Measurements from ENCODE around the gene IRF9.

GRCh38 chr14:24151404-24152080 is 9.5 kb upstream of the IRF9 start:
- TF ChIP-seq ZNF701 (tag by site-specific recombination; IDR thresholded peaks at IDR 0.05): no peak
- TF ChIP-seq, protein P1, sequence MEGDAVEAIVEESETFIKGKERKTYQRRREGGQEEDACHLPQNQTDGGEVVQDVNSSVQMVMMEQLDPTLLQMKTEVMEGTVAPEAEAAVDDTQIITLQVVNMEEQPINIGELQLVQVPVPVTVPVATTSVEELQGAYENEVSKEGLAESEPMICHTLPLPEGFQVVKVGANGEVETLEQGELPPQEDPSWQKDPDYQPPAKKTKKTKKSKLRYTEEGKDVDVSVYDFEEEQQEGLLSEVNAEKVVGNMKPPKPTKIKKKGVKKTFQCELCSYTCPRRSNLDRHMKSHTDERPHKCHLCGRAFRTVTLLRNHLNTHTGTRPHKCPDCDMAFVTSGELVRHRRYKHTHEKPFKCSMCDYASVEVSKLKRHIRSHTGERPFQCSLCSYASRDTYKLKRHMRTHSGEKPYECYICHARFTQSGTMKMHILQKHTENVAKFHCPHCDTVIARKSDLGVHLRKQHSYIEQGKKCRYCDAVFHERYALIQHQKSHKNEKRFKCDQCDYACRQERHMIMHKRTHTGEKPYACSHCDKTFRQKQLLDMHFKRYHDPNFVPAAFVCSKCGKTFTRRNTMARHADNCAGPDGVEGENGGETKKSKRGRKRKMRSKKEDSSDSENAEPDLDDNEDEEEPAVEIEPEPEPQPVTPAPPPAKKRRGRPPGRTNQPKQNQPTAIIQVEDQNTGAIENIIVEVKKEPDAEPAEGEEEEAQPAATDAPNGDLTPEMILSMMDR (tag by site-specific recombination; IDR thresholded peaks at IDR 0.05): no peak
- no peak for TF ChIP-seq HOXA7 (CRISPR knock-in tag; IDR thresholded peaks at IDR 0.05; ENCODE audit: borderline replicate concordance)
- TF ChIP-seq ZNF792 (tag by site-specific recombination; IDR thresholded peaks at IDR 0.05): no peak
- no peak for TF ChIP-seq YY1 (tag by site-specific recombination; IDR thresholded peaks at IDR 0.05)
- no peak for TF ChIP-seq ZNF37A (tag by site-specific recombination; IDR thresholded peaks at IDR 0.05)
- TF ChIP-seq WT1 (tag by site-specific recombination; IDR thresholded peaks at IDR 0.05): no peak
- TF ChIP-seq, protein P2, sequence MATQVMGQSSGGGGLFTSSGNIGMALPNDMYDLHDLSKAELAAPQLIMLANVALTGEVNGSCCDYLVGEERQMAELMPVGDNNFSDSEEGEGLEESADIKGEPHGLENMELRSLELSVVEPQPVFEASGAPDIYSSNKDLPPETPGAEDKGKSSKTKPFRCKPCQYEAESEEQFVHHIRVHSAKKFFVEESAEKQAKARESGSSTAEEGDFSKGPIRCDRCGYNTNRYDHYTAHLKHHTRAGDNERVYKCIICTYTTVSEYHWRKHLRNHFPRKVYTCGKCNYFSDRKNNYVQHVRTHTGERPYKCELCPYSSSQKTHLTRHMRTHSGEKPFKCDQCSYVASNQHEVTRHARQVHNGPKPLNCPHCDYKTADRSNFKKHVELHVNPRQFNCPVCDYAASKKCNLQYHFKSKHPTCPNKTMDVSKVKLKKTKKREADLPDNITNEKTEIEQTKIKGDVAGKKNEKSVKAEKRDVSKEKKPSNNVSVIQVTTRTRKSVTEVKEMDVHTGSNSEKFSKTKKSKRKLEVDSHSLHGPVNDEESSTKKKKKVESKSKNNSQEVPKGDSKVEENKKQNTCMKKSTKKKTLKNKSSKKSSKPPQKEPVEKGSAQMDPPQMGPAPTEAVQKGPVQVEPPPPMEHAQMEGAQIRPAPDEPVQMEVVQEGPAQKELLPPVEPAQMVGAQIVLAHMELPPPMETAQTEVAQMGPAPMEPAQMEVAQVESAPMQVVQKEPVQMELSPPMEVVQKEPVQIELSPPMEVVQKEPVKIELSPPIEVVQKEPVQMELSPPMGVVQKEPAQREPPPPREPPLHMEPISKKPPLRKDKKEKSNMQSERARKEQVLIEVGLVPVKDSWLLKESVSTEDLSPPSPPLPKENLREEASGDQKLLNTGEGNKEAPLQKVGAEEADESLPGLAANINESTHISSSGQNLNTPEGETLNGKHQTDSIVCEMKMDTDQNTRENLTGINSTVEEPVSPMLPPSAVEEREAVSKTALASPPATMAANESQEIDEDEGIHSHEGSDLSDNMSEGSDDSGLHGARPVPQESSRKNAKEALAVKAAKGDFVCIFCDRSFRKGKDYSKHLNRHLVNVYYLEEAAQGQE (tag by site-specific recombination; IDR thresholded peaks at IDR 0.05): no peak
- no peak for TF ChIP-seq ZNF645 (tag by site-specific recombination; IDR thresholded peaks at IDR 0.05)
- no peak for TF ChIP-seq GLI4 (tag by site-specific recombination; IDR thresholded peaks at IDR 0.05)
- TF ChIP-seq, protein P3, sequence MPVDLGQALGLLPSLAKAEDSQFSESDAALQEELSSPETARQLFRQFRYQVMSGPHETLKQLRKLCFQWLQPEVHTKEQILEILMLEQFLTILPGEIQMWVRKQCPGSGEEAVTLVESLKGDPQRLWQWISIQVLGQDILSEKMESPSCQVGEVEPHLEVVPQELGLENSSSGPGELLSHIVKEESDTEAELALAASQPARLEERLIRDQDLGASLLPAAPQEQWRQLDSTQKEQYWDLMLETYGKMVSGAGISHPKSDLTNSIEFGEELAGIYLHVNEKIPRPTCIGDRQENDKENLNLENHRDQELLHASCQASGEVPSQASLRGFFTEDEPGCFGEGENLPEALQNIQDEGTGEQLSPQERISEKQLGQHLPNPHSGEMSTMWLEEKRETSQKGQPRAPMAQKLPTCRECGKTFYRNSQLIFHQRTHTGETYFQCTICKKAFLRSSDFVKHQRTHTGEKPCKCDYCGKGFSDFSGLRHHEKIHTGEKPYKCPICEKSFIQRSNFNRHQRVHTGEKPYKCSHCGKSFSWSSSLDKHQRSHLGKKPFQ (tag by site-specific recombination; IDR thresholded peaks at IDR 0.05): no peak
- TF ChIP-seq, protein P4, sequence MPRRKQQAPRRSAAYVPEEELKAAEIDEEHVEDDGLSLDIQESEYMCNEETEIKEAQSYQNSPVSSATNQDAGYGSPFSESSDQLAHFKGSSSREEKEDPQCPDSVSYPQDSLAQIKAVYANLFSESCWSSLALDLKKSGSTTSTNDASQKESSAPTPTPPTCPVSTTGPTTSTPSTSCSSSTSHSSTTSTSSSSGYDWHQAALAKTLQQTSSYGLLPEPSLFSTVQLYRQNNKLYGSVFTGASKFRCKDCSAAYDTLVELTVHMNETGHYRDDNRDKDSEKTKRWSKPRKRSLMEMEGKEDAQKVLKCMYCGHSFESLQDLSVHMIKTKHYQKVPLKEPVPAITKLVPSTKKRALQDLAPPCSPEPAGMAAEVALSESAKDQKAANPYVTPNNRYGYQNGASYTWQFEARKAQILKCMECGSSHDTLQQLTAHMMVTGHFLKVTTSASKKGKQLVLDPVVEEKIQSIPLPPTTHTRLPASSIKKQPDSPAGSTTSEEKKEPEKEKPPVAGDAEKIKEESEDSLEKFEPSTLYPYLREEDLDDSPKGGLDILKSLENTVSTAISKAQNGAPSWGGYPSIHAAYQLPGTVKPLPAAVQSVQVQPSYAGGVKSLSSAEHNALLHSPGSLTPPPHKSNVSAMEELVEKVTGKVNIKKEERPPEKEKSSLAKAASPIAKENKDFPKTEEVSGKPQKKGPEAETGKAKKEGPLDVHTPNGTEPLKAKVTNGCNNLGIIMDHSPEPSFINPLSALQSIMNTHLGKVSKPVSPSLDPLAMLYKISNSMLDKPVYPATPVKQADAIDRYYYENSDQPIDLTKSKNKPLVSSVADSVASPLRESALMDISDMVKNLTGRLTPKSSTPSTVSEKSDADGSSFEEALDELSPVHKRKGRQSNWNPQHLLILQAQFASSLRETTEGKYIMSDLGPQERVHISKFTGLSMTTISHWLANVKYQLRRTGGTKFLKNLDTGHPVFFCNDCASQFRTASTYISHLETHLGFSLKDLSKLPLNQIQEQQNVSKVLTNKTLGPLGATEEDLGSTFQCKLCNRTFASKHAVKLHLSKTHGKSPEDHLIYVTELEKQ (tag by site-specific recombination; IDR thresholded peaks at IDR 0.05; ENCODE audit: borderline replicate concordance): no peak
- TF ChIP-seq ZNF416 (tag by site-specific recombination; IDR thresholded peaks at IDR 0.05): no peak
